Gastroesophageal sphincter (tissue), 4 donors: Measurements from ENCODE around the gene TRRAP. TPM values are rescaled to one million over a fixed set of nuclear protein-coding genes. Genes with fewer than 3 reads are reported as not detected.

ENCODE experiments used
- ATAC-seq: fragments of 150-250 bp; one replicate; pipeline ENCODE4 v1.9.1; 2016; ENCODE audit warnings: mild to moderate bottlenecking, moderate library complexity
- H3K27ac ChIP-seq, 4 donors: fragments of 200-600 bp; sonication (generic) in 3 of 4; 1 replicate in 3 of 4; 2 replicates in 1 of 4; pipeline ENCODE4 v1.5.1; 2016 to 2019
- H3K27me3 ChIP-seq: fragments of 200-600 bp; sonication (generic); one replicate; pipeline ENCODE4 v1.5.1; 2019
- H3K36me3 ChIP-seq, 2 donors: fragments of 200-600 bp; sonication (generic); one replicate each; pipeline ENCODE4 v1.5.1; 2019; ENCODE audit warnings: control low read depth in 1 of 2
- H3K4me1 ChIP-seq, 3 donors: fragments of 200-600 bp; sonication (generic); 1 replicate in 2 of 3; 2 replicates in 1 of 3; pipeline ENCODE4 v1.5.1; 2016 to 2019; ENCODE audit warnings: control low read depth in 2 of 3
- H3K4me3 ChIP-seq, 2 donors: fragments of 200-600 bp; sonication (generic); one replicate each; pipeline ENCODE4 v1.5.1; 2019; ENCODE audit warnings: mild to moderate bottlenecking in 1 of 2, moderate library complexity in 1 of 2
- H3K9me3 ChIP-seq, 3 donors: fragments of 200-600 bp; sonication (generic); one replicate each; pipeline ENCODE4 v1.5.1; 2017 to 2019; ENCODE audit warnings: control low read depth in 2 of 3
- EP300 ChIP-seq: sonication (generic); formaldehyde crosslinking; IDR thresholded peaks from one replicate; pipeline ENCODE4 v1.6.1; 2017; ENCODE audit warnings: antibody characterized with exemption, mild to moderate bottlenecking
- POLR2A ChIP-seq, 2 donors: fragments of 450-650 bp; IDR thresholded peaks; one replicate each; pipeline ENCODE4 v1.6.1; 2017; ENCODE audit warnings: antibody characterized with exemption in 2 of 2, mild to moderate bottlenecking in 2 of 2, moderate library complexity in 1 of 2
- POLR2AphosphoS5 ChIP-seq: sonication (generic); formaldehyde crosslinking; IDR thresholded peaks from one replicate; pipeline ENCODE4 v1.6.1; 2017; ENCODE audit warnings: antibody characterized with exemption
- whole genome bisulfite sequencing, 2 donors: methylation state at CpG; one replicate each; pipeline ENCODE4 v1.1.5; 2018; ENCODE audit warnings: low coverage in 1 of 2; 5-methylcytosine and 5-hydroxymethylcytosine counted together
- total RNA-seq, 4 donors: library from RNA; depleted of rRNA; stranded (reverse); fragments of >200 nt; gene quantifications; one replicate each; pipeline ENCODE4 v1.1.0, GENCODE V29; 2016
- TF ChIP-seq, protein P1 (sequence below), 4 experiments: fragments of 200-600 bp in 2 of 4; fragments of 450-650 bp in 2 of 4; sonication (generic) in 1 of 4; IDR thresholded peaks; one replicate each; pipeline ENCODE4 v1.5.1; 2017 to 2019; ENCODE audit warnings: antibody characterized with exemption in 4 of 4, mild to moderate bottlenecking in 2 of 4, moderate library complexity in 2 of 4

TRRAP gene
- total RNA-seq, 4 donors from 2014 or later, result 19.1 to 34.8 (median 28.4) TPM

DNA sequence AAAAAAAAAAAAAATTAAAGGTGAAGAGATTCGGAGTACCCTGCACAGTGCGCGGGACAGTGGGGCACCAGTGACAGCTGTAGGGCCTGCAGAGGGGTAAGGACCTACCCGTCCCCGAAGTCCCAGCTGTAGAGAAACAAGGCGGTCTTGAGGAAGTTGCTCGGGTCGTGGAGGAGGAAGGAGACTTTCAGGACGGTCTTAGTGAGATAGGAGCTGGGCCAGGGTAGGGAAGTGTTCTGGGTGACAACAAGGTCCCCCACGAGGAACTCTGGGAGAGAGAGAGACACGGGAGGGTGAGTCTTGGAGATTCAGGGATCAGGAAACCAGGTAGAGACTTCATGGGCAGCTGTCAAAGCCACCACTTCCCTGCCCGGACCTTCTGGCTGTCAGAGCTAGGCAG, 18.3 kb upstream of the TRRAP start:
- H3K9me3 ChIP-seq, result no peaks in the 10 kb centered on the region
- no peak for ATAC-seq
- no peak for TF ChIP-seq POLR2AphosphoS5
- no peak for TF ChIP-seq EP300
- TF ChIP-seq, protein P1, sequence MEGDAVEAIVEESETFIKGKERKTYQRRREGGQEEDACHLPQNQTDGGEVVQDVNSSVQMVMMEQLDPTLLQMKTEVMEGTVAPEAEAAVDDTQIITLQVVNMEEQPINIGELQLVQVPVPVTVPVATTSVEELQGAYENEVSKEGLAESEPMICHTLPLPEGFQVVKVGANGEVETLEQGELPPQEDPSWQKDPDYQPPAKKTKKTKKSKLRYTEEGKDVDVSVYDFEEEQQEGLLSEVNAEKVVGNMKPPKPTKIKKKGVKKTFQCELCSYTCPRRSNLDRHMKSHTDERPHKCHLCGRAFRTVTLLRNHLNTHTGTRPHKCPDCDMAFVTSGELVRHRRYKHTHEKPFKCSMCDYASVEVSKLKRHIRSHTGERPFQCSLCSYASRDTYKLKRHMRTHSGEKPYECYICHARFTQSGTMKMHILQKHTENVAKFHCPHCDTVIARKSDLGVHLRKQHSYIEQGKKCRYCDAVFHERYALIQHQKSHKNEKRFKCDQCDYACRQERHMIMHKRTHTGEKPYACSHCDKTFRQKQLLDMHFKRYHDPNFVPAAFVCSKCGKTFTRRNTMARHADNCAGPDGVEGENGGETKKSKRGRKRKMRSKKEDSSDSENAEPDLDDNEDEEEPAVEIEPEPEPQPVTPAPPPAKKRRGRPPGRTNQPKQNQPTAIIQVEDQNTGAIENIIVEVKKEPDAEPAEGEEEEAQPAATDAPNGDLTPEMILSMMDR (IDR thresholded peaks at IDR 0.05), result no peak
- TF ChIP-seq POLR2A (IDR thresholded peaks at IDR 0.05), result no peak
- H3K4me1 ChIP-seq, result no peaks in the 10 kb centered on the region
- H3K36me3 ChIP-seq, result no peaks in the 10 kb centered on the region
- WGBS, 2 donors, result 78 to 83% methylated on average over 6 to 11 of the region's 12 CpGs
- peaks cover 47% of the 10 kb centered on the region for H3K27me3 ChIP-seq
- no peak overlapping the region for H3K4me3 ChIP-seq
- H3K27ac ChIP-seq, result no peak overlapping the region

DNA sequence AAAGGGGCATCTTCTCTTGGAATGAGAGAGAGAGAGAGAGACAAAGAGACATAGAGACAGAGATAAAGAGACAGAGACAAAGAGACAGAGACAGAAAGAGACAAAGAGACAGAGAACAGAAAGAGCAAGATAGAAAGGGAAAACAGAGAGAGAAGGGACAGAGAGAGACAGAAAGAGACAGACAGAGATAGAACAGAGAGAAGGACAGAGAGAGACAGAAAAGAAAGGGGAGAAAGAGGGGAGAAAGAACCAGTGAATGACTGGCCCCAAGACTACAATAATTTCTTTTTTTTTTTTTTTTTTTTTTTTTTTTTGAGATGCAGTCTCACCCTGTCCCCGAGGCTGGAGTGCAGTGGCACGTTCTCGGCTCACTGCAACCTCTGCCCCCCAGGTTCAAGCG, 16.1 kb upstream of the TRRAP start:
- WGBS, 2 donors, result 70% methylated on average over 3 of the region's 4 CpGs; no CpG with 5 or more reads in 1 of the 2 donors
- Histone ChIP-seq H3K4me3 (no peak overlapping the region), H3K27ac (no peak overlapping the region), H3K9me3 (no peaks in the 10 kb centered on the region), H3K36me3 (no peaks in the 10 kb centered on the region), H3K4me1 (no peaks in the 10 kb centered on the region), H3K27me3 (peaks cover 50% of the 10 kb centered on the region)
- TF ChIP-seq EP300, result no peak
- ATAC-seq, result no peak

DNA sequence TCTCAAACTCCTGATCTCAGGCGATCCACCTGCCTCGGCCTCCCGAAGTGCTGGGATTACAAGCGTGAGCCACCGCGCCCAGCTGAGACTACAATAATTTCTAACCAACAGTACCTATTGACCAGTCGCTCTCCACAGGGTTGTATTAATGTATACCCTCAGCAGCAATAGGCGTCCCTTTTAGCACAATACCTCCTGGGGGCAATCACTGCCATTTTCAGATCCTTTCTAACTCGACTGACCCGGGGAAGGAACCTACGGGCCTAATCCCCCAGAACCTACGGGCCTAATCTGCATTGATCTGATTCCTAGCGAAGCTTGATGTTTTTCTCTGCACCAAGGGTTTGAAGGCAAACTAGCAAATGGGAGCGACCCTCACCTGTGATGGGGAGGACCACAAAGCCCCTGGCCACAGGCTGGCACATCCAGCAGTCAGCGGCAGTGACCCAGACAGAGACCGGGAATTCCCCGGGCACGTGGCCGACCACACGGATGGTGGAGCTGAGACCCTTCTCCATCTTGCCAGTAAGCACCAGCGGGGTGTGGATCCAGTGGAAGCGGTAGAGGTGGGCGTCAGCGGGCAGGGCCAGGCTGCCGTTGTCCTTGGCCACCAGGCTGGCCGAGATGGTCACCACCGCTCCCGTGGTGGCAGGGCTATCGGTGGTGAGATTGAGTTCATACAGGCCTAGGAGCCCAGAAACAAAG, 15.5 kb upstream of the TRRAP start:
- Histone ChIP-seq H3K27ac (no peak overlapping the region), H3K36me3 (no peaks in the 10 kb centered on the region), H3K27me3 (peaks cover 52% of the 10 kb centered on the region), H3K9me3 (no peaks in the 10 kb centered on the region), H3K4me3 (no peak overlapping the region), H3K4me1 (peaks cover 0 to 5% (median 0%) of the 10 kb centered on the region in 3 donors)
- ATAC-seq, result no peak
- WGBS, 2 donors, result 90 to 97% methylated on average over 6 of the region's 29 CpGs
- no peak for TF ChIP-seq POLR2A (IDR thresholded peaks at IDR 0.05)
- TF ChIP-seq EP300, result no peak
- no peak for TF ChIP-seq POLR2AphosphoS5
- TF ChIP-seq, protein P1 (IDR thresholded peaks at IDR 0.05), result no peak

DNA sequence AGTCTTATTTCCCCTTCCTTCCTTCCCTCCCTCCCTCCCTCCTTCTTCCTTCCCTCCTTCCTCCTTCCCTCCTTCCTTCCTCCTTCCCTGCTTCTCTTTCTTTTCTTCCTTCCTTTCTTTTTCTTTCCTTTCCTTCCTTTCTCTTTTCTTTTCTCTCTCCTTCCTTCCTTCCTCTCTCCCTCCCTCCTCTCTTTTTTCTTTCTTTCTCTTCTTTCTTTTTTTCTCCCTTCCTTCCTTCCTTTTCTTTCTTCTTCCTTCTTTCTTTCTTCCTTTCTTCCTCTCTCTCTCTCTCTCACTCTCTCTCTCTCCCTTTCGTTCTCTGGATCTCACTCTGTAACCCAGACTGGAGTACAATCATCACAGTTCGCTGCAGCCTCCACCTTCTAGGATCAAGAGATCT, 14.7 kb upstream of the TRRAP start:
- no peak overlapping the region for H3K27ac ChIP-seq
- no peak for TF ChIP-seq EP300
- TF ChIP-seq, protein P1 (IDR thresholded peaks at IDR 0.05), result no peak
- ATAC-seq, result no peak
- no peaks in the 10 kb centered on the region for H3K36me3 ChIP-seq
- H3K9me3 ChIP-seq, result no peaks in the 10 kb centered on the region
- peaks cover 53% of the 10 kb centered on the region for H3K27me3 ChIP-seq
- WGBS, 2 donors, result 78 to 79% methylated on average over 2 of the region's 2 CpGs
- peaks cover 0 to 5% (median 0%) of the 10 kb centered on the region in 3 donors for H3K4me1 ChIP-seq
- no peak overlapping the region for H3K4me3 ChIP-seq

DNA sequence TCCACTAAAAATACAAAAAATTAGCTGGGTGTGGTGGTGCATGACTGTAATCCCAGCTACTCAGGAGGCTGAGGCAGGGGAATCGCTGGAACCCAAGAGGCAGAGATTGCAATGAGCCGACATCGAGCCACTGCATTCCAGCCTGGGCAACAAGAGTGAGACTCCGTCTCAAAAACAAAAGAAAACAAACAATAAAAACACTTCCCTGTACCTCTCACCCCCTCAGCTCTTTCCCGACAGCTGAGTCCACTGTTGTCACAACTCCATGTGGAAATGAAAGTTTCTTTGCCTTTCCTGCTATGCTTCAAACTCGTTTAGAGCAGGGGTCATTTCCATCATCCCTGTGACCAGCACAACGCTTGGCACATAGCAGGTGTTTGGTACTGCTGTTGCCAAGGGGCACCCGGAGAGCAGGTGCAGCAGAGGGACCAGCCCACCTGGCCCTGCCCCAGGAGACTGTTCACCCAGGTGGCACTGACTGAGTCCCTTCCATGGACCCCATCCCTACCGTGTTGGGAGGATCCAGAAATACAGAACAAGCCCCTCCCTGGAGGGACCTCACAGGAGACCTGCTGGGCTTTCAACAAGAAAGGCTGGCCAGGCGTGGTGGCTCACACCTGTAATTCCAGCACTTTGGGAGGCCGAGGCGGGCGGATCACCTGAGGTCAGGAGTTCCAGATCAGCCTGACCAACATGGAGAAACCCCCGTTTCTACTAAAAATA, 13.4 kb upstream of the TRRAP start:
- no peak overlapping the region for H3K27ac ChIP-seq
- no peaks in the 10 kb centered on the region for H3K9me3 ChIP-seq
- no peak overlapping the region for H3K4me3 ChIP-seq
- TF ChIP-seq POLR2A (IDR thresholded peaks at IDR 0.05) (no peak), EP300 (no peak), POLR2AphosphoS5 (no peak)
- TF ChIP-seq, protein P1 (IDR thresholded peaks at IDR 0.05), result no peak
- H3K27me3 ChIP-seq, result peaks cover 55% of the 10 kb centered on the region
- ATAC-seq, result no peak
- H3K4me1 ChIP-seq, result peaks cover 0 to 13% (median 4%) of the 10 kb centered on the region in 3 donors
- 43 to 61% methylated on average over 4 to 8 of the region's 14 CpGs for WGBS, 2 donors
- no peaks in the 10 kb centered on the region for H3K36me3 ChIP-seq
